Lower leg skin (tissue), 4 donors: ENCODE data around the gene USP48. TPM values are rescaled to one million over a fixed set of nuclear protein-coding genes. Genes with fewer than 3 reads are reported as not detected.
A peak's percentile ranks its signal among the peaks of the same experiment; 100 is the strongest.
"Not testable (repeated sequence)": the region's sequence is repeated elsewhere in the genome, so short reads cannot be mapped to it uniquely, and the experiment has no call there.

ENCODE experiments used
- DNase-seq, 2 donors: peaks; one replicate each; pipeline ENCODE4 v3.0.0-alpha.2; 2019; ENCODE audit warnings: low spot score in 2 of 2
- H3K4me3 ChIP-seq: fragments of 200-600 bp; sonication (generic); 2 replicates; pipeline ENCODE4 v1.5.1; 2017; ENCODE audit warnings: mild to moderate bottlenecking, low read depth; ENCODE audit not compliant: poor library complexity, severe bottlenecking
- CTCF ChIP-seq, 3 donors: fragments of 450-650 bp; IDR thresholded peaks; one replicate each; pipeline ENCODE4 v1.5.1; 2016; ENCODE audit warnings: antibody characterized with exemption in 3 of 3, mild to moderate bottlenecking in 3 of 3, moderate library complexity in 2 of 3
- POLR2A ChIP-seq, 2 donors: fragments of 450-650 bp; IDR thresholded peaks; one replicate each; pipeline ENCODE4 v1.6.1; 2016 to 2017; ENCODE audit warnings: antibody characterized with exemption in 2 of 2, mild to moderate bottlenecking in 1 of 2, moderate library complexity in 1 of 2
- WGBS, 2 donors: methylation state at CpG; one replicate each; pipeline ENCODE4 v1.1.5; 2018; 5-methylcytosine and 5-hydroxymethylcytosine counted together
- intact Hi-C: fragments of 100-400 bp; cut with DNase I; formaldehyde crosslinking; loops from one replicate; pipeline ENCODE4 v1.15.0; 2023; ENCODE audit warnings: low total_unique reads
- total RNA-seq, 4 donors: library from RNA; depleted of rRNA; stranded (reverse); fragments of >200 nt; gene quantifications; one replicate each; pipeline ENCODE4 v1.1.0, GENCODE V29; 2016

USP48 gene
- total RNA-seq, 4 donors from 2014 or later, result 26.9 to 38.1 (median 31.5) TPM

DNA sequence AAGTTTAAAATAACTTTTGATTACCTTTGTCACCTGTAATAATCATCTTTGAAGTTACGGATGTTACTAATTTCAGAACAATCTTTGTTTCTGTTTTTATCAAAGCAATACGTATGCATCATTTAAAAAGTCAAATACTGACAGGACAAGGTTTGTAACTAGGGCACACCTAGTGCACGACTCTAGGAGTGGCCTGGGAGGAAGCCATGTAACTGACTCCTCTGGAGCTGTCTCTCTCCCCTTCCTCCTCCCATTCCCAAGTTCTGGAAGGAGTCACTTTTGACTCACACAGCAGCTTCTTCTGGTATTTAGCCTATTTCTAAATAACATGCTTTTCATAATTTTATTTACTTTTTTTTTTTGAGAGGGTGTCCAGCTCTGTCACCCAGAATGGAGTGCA, 102.0 kb downstream of the USP48 start:
- intact Hi-C loops, result no loop called here
- H3K4me3 ChIP-seq, result no peak overlapping the region
- TF ChIP-seq CTCF (IDR thresholded peaks at IDR 0.05) (no peak), POLR2A (IDR thresholded peaks at IDR 0.05) (no peak)
- 44 to 58% methylated on average over 3 of the region's 3 CpGs for WGBS, 2 donors
- no peak for DNase-seq

DNA sequence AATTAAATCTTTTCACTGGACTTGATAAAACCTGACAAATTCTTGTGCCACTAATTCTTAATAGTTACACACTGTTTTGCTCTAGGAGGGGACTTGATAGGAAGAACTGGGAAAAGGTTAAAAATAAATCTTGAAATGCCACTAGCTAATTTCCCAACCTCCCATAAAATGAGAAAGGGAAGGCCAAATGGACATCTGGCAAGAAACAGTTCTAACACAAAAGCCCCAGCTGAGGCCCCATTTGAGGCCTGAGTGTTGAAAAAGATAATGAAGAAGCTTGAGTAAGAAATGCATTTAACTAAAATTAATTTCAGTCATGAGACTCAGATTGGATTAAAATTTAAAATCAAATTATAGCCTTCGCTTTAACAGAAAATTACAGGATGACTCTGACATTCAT, 102.6 kb downstream of the USP48 start:
- no peak for DNase-seq
- no peak overlapping the region for H3K4me3 ChIP-seq
- WGBS, 2 donors, result 91 to 94% methylated on average over 1 of the region's 1 CpG
- TF ChIP-seq CTCF (IDR thresholded peaks at IDR 0.05) (no peak), POLR2A (IDR thresholded peaks at IDR 0.05) (no peak)
- intact Hi-C loops, result no loop called here

- WGBS, 2 donors, result 80 to 90% methylated on average over 6 of the region's 6 CpGs
- no peak overlapping the region for H3K4me3 ChIP-seq
- DNase-seq, result no peak
- intact Hi-C loops, result no loop called here
- TF ChIP-seq CTCF (IDR thresholded peaks at IDR 0.05) (no peak), POLR2A (IDR thresholded peaks at IDR 0.05) (no peak)
These were observed 105.8 kb downstream of the USP48 start for GRCh38 chr1:21677168-21677567.

GRCh38 chr1:21674957-21675356, 108.0 kb downstream of the USP48 start:
- TF ChIP-seq POLR2A (IDR thresholded peaks at IDR 0.05) (no peak), CTCF (IDR thresholded peaks at IDR 0.05) (no peak)
- WGBS, 2 donors, result 79 to 85% methylated on average over 10 of the region's 10 CpGs
- intact Hi-C loops, result no loop called here
- no peak overlapping the region for H3K4me3 ChIP-seq
- DNase-seq, result no peak

- WGBS, 2 donors, result 66 to 67% methylated on average over 5 to 7 of the region's 7 CpGs
- DNase-seq, result peak in 1 of 2 donors; percentile 46
- intact Hi-C loops, H3K4me3 ChIP-seq: not testable (repeated sequence)
These were observed 109.1 kb downstream of the USP48 start for GRCh38 chr1:21673853-21674252.

DNA sequence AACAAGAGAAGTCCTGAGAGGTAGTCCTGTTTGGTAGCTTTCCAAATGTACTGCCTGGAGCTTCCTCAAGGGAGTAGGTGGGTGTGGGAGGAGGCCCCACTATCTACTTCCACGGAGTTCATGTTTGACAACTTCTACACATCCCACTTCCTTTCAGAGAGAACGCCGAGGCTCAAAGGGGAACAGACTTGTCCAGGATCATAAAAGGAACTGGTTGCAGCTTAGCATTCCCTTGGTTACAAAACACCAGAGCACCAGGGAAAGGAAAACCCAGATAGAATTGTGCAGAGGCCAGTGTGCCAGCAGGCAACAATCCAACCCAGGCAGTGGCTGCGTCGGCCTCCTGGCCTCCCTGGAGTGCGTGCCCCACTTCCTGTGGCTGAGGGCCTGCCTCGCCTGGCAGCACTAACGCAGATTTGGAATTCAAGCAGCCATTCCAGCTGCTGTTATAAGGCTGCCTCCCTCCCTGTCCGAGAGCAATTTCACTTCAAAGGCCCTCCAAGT, 109.6 kb downstream of the USP48 start:
- TF ChIP-seq CTCF (IDR thresholded peaks at IDR 0.05), result no peak
- TF ChIP-seq POLR2A (IDR thresholded peaks at IDR 0.05), result no peak
- WGBS, 2 donors, result 1 to 2% methylated on average over 9 of the region's 9 CpGs
- H3K4me3 ChIP-seq, result no peak overlapping the region
- peak in 1 of 2 donors; percentile 88 for DNase-seq
- intact Hi-C loops, result no loop called here
